Endometrial microvascular endothelial cells (primary cell): ENCODE measurements around the gene ACTRT1. TPM values are rescaled to one million over a fixed set of nuclear protein-coding genes. Genes with fewer than 3 reads are reported as not detected.

Experiments used
- in situ Hi-C: cut with HindIII; loops from 2 replicates; pipeline ENCODE4 v1.10.0; 2017; ENCODE audit warnings: low sequenced_read_pairs, low pct_unique_long_range_greater_than_20kb; ENCODE audit errors: inconsistent ontology term
- total RNA-seq: library from RNA; depleted of rRNA; stranded (reverse); fragments of >200 nt; gene quantifications from one replicate; pipeline ENCODE4 v1.2.3, GENCODE V29; 2015; ENCODE audit errors: inconsistent ontology term

The ACTRT1 gene
- total RNA-seq, result not detected

GRCh38 chrX:128052303-128052702, at the start of gene ACTRT1:
TSS of gene ACTRT1 (minus strand) at chrX:128052403. CDS start at chrX:128052206, 197 bp downstream.
- in situ Hi-C loops, result no loop called here

DNA sequence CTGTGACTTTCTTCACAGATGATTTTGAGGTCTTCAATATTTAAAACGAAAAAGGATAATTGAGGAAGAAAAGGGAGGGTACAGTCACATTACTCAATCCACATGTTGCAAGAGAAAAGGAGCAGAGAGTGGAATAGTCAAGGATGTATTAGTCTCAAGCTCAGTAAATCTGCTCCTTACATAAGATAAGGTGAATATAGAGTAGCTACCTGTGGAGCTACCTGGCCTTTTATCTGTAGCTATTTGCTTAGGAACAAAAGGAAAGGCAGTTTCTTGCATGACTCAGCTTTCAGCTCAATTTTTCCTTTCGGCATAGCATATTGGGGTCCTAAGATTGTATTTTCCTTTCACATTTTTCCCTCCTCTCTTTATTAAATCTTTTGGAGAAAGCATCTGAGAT, 26.3 kb upstream of the ACTRT1 start:
- in situ Hi-C loops, result no loop called here

- in situ Hi-C loops, result no loop called here
Observed at GRCh38 chrX:128057421-128057820, 5.2 kb upstream of the ACTRT1 start.

DNA sequence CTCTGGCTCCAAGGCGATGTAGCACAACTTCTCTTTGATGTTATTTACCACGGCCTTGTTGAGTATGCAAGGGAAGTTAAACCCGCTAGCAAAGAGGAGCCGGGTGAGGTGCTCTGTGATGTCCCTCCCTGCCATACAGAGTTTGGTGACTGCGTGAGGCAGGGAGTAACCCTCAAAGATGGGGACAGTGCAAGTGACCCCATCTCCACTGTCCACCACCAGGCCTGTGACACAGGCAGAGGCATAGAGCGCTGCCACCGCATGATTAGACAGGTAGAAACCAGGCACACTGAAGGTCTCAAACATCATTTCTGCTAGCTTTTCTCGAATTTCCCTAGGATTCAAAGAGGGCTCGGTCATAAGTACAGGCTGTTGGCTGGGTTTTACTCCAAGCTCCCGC, 677 bp downstream of the ACTRT1 start:
- in situ Hi-C loops, result no loop called here

GRCh38 chrX:128035318-128035717, 16.9 kb downstream of the ACTRT1 start:
- in situ Hi-C loops, result no loop called here

DNA sequence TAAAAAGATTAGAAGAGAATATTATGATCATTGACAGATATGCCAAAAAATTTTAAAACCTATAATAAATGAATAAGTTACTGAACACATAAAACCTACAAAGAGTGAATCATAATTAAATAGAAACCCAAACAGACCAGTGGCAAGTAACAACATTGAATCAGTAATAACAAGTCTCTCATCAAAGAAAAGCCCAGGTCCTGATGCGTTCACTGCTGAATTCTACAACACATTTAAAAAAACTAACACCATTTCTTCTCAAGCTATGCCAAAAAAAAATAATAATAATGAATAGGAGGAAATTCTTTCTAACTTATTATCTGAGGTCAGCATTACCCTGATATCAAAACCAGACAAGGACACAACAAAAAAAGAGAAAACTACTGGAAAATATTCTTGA, 30.6 kb downstream of the ACTRT1 start:
- in situ Hi-C loops, result no loop called here

- in situ Hi-C loops, result no loop called here
Observed at GRCh38 chrX:128020701-128021100, 31.5 kb downstream of the ACTRT1 start.

GRCh38 chrX:128019218-128019617, 33.0 kb downstream of the ACTRT1 start:
- in situ Hi-C loops, result no loop called here

GRCh38 chrX:128012015-128012414, 40.2 kb downstream of the ACTRT1 start:
- in situ Hi-C loops, result no loop called here

DNA sequence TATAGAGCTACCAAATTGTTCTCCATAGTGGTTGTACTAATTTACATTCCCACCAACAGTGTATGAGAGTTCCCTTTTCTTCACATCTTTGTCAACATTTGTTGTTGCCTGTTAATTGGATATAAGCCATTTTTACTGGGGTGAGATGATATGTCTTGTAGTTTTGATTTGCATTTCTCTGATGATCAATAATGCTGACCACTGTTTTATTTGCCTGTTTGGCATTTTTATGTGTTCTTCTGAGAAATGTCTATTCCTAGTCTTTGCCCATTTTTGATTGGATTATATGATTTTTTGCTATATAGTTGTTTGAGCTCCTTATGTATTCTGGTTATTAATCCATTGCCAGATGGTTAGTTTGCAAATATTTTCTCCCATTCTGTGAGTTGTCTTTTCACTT, 44.3 kb downstream of the ACTRT1 start:
- in situ Hi-C loops, result no loop called here
